Mesendoderm (in vitro differentiated cells): ENCODE results near the gene CNIH3.

Source experiments
- DNase-seq: peaks from one replicate; pipeline ENCODE4 v3.0.0; 2013
- H2AK5ac ChIP-seq: 2 replicates; pipeline ENCODE4 v1.6.1; 2013; ENCODE audit warnings: low read length, inconsistent platforms
- H2BK120ac ChIP-seq: 2 replicates; pipeline ENCODE4 v1.6.1; 2013; ENCODE audit warnings: low read depth, mild to moderate bottlenecking, low read length, moderate library complexity, mixed read lengths
- H2BK15ac ChIP-seq: replicated peaks from 2 replicates; pipeline ENCODE4 v1.6.1; 2013; ENCODE audit warnings: low read depth, mild to moderate bottlenecking, moderate library complexity
- H2BK5ac ChIP-seq: 2 replicates; pipeline ENCODE4 v1.6.1; 2013; ENCODE audit warnings: low read length, inconsistent platforms
- H3K18ac ChIP-seq: 2 replicates; pipeline ENCODE4 v1.6.1; 2013; ENCODE audit warnings: mild to moderate bottlenecking, low read length, mixed read lengths
- H3K23ac ChIP-seq: one replicate; pipeline ENCODE4 v1.6.1; 2013; ENCODE audit warnings: low read length
- H3K27ac ChIP-seq: 2 replicates; pipeline ENCODE4 v1.5.1; 2013; ENCODE audit warnings: low read depth, mild to moderate bottlenecking, inconsistent platforms, low read length, moderate library complexity
- H3K27me3 ChIP-seq: 2 replicates; pipeline ENCODE4 v1.6.1; 2013; ENCODE audit warnings: low read length, control low read depth, mild to moderate bottlenecking, inconsistent platforms; ENCODE audit not compliant: insufficient read depth, poor library complexity
- H3K36me3 ChIP-seq: 2 replicates; pipeline ENCODE4 v1.6.1; 2013; ENCODE audit warnings: low read length, inconsistent platforms; ENCODE audit not compliant: control insufficient read depth, insufficient read depth
- H3K4ac ChIP-seq: one replicate; pipeline ENCODE4 v1.6.1; 2013; ENCODE audit warnings: low read depth, mild to moderate bottlenecking, low read length, moderate library complexity
- H3K4me1 ChIP-seq: 2 replicates; pipeline ENCODE4 v1.6.1; 2013; ENCODE audit warnings: low read depth, low read length, inconsistent platforms; ENCODE audit not compliant: control insufficient read depth
- H3K4me2 ChIP-seq: 2 replicates; pipeline ENCODE4 v1.6.1; 2013; ENCODE audit warnings: low read length
- H3K4me3 ChIP-seq: 2 replicates; pipeline ENCODE4 v1.5.1; 2013; ENCODE audit warnings: mild to moderate bottlenecking, low read length
- H3K56ac ChIP-seq: one replicate; pipeline ENCODE4 v1.6.1; 2013; ENCODE audit warnings: low read length
- H3K79me1 ChIP-seq: 2 replicates; pipeline ENCODE4 v1.6.1; 2013; ENCODE audit warnings: low read length, inconsistent platforms
- H3K79me2 ChIP-seq: 2 replicates; pipeline ENCODE4 v1.6.1; 2013; ENCODE audit warnings: mild to moderate bottlenecking, low read length; ENCODE audit not compliant: control insufficient read depth, insufficient read depth
- H3K9ac ChIP-seq: 2 replicates; pipeline ENCODE4 v1.6.1; 2013; ENCODE audit warnings: low read length, inconsistent platforms
- H4K5ac ChIP-seq: one replicate; pipeline ENCODE4 v1.6.1; 2013; ENCODE audit warnings: low read length
- H4K8ac ChIP-seq: one replicate; pipeline ENCODE4 v1.6.1; 2013; ENCODE audit warnings: low read depth, mild to moderate bottlenecking, control low read depth, low read length, moderate library complexity
- WGBS: extraction: QIAGEN DNeasy Blood & Tissue Kit; methylation state at CpG from one replicate; pipeline ENCODE4 v1.1.7; 2013; ENCODE audit warnings: low lambda C conversion rate, missing lambda C conversion rate; ENCODE audit not compliant: insufficient coverage; ENCODE audit errors: extremely low coverage; 5-methylcytosine and 5-hydroxymethylcytosine counted together

CNIH3 gene

GRCh38 chr1:224580006-224580405 lies 36.1 kb upstream of the CNIH3 start:
- no peak for DNase-seq
- H3K4me1 ChIP-seq, result peaks cover 2% of the 10 kb centered on the region
- H3K79me1 ChIP-seq, result no peaks in the 10 kb centered on the region
- no peaks in the 10 kb centered on the region for H3K27me3 ChIP-seq
- H3K9ac ChIP-seq, result no peak overlapping the region
- no peak overlapping the region for H3K56ac ChIP-seq
- no CpG with 5 or more reads among the region's 3 CpGs for WGBS
- no peaks in the 10 kb centered on the region for H3K79me2 ChIP-seq
- H2BK120ac ChIP-seq, result no peak overlapping the region
- H3K23ac ChIP-seq, result no peak overlapping the region
- no peak overlapping the region for H2BK5ac ChIP-seq
- no peaks in the 10 kb centered on the region for H3K36me3 ChIP-seq
- H4K5ac ChIP-seq, result no peak overlapping the region
- H2BK15ac ChIP-seq, result no peak overlapping the region
- no peak overlapping the region for H3K4me3 ChIP-seq
- H3K4ac ChIP-seq, result no peak overlapping the region
- no peak overlapping the region for H4K8ac ChIP-seq
- no peak overlapping the region for H2AK5ac ChIP-seq
- H3K4me2 ChIP-seq, result no peak overlapping the region
- H3K18ac ChIP-seq, result peak overlapping the region; percentile 18
- no peak overlapping the region for H3K27ac ChIP-seq

DNA sequence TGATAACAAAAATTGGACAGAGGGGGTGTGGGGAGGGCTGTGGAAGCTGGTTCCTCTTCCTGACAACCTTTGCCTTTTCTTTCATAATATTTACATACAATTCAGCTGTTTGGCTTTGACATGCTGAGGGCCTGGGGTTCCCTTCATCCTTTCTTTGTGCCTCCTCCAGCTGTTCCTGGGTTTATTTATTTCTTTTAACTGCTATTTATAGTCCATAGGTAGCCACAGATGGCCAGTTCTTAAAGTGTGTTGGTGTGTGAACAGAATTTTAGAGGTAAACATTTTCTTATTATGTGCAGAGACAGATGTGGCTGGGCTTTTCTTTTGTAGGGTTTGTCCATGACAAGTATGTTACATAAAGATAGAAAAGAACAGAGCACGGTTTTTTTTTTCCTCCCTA lies 34.1 kb upstream of the CNIH3 start:
- no peak overlapping the region for H3K56ac ChIP-seq
- H3K36me3 ChIP-seq, result no peaks in the 10 kb centered on the region
- H3K23ac ChIP-seq, result no peak overlapping the region
- H3K18ac ChIP-seq, result no peak overlapping the region
- H2BK15ac ChIP-seq, result peak overlapping the region; percentile 10
- H3K79me1 ChIP-seq, result no peaks in the 10 kb centered on the region
- no peak overlapping the region for H4K8ac ChIP-seq
- DNase-seq, result no peak
- H2AK5ac ChIP-seq, result no peak overlapping the region
- no peak overlapping the region for H2BK5ac ChIP-seq
- H3K4me3 ChIP-seq, result no peak overlapping the region
- H3K9ac ChIP-seq, result no peak overlapping the region
- no peaks in the 10 kb centered on the region for H3K27me3 ChIP-seq
- H3K4me2 ChIP-seq, result no peak overlapping the region
- H3K79me2 ChIP-seq, result no peaks in the 10 kb centered on the region
- H3K27ac ChIP-seq, result no peak overlapping the region
- WGBS, result no CpG with 5 or more reads among the region's 1 CpG
- no peak overlapping the region for H3K4ac ChIP-seq
- H2BK120ac ChIP-seq, result no peak overlapping the region
- H4K5ac ChIP-seq, result no peak overlapping the region
- H3K4me1 ChIP-seq, result peaks cover 2% of the 10 kb centered on the region

- Histone ChIP-seq H3K9ac (no peak overlapping the region), H3K18ac (no peak overlapping the region), H4K5ac (no peak overlapping the region), H4K8ac (no peak overlapping the region), H3K4me3 (no peak overlapping the region), H3K36me3 (no peaks in the 10 kb centered on the region), H2BK120ac (no peak overlapping the region), H3K4me2 (no peak overlapping the region), H3K79me2 (no peaks in the 10 kb centered on the region), H3K56ac (no peak overlapping the region), H3K23ac (no peak overlapping the region), H3K27ac (no peak overlapping the region), H3K27me3 (no peaks in the 10 kb centered on the region), H2BK5ac (no peak overlapping the region), H2BK15ac (no peak overlapping the region), H3K4ac (no peak overlapping the region), H3K4me1 (peaks cover 2% of the 10 kb centered on the region), H3K79me1 (no peaks in the 10 kb centered on the region), H2AK5ac (no peak overlapping the region)
- no CpG with 5 or more reads among the region's 3 CpGs for WGBS
- DNase-seq, result no peak
These were observed 32.3 kb upstream of the CNIH3 start for GRCh38 chr1:224583774-224584173.

DNA sequence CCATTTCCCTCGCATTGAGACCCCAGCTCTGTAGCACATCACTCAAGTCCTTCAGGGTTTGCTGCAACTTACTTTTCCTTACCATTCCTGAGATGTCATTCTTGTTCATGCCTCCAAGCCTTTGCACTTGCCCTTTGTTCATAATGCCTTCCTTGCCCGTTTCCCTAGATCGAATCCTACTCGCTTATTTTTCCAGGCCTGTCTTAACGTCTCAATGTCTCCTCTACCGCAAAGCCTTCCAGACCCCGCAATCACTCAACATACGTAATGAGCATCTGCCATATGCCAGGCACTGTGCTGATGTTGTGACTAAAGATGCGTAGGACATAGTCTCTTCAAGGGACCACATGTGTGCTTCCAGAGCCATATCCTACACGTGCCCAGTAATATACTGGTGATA lies 31.1 kb upstream of the CNIH3 start:
- Histone ChIP-seq H4K5ac (no peak overlapping the region), H3K56ac (no peak overlapping the region), H3K36me3 (no peaks in the 10 kb centered on the region), H3K79me2 (no peaks in the 10 kb centered on the region), H3K79me1 (no peaks in the 10 kb centered on the region), H2BK120ac (no peak overlapping the region), H3K27ac (no peak overlapping the region), H3K4me2 (no peak overlapping the region), H2BK15ac (no peak overlapping the region), H3K4me1 (peaks cover 2% of the 10 kb centered on the region), H4K8ac (no peak overlapping the region), H3K18ac (no peak overlapping the region), H3K27me3 (no peaks in the 10 kb centered on the region), H3K9ac (no peak overlapping the region), H2AK5ac (no peak overlapping the region), H3K4ac (no peak overlapping the region), H3K23ac (no peak overlapping the region), H2BK5ac (no peak overlapping the region), H3K4me3 (no peak overlapping the region)
- DNase-seq, result no peak
- no CpG with 5 or more reads among the region's 10 CpGs for WGBS

DNA sequence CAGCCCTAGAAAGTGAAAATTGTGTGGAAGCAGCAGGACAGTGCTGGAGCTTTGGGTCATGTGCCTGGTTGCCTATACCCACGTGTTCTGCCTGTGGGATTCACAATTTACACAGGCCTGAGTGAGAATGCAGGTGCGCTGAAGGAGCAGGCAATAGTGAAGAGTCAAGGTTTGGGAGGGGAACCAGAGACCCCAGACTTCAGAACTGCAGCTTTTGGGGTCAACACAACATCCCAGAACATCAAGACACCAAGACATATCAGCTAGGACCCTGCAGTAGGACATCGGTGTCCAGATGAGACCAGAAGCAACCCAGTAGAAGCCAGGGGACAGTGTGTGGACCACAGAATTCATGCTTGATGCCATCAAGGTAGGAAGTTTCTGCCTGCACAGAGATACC lies 29.1 kb upstream of the CNIH3 start:
- no peak overlapping the region for H2AK5ac ChIP-seq
- H3K4ac ChIP-seq, result no peak overlapping the region
- no peak overlapping the region for H3K4me2 ChIP-seq
- H3K56ac ChIP-seq, result no peak overlapping the region
- no peak overlapping the region for H3K23ac ChIP-seq
- H2BK5ac ChIP-seq, result no peak overlapping the region
- DNase-seq, result no peak
- H3K18ac ChIP-seq, result no peak overlapping the region
- no peak overlapping the region for H2BK120ac ChIP-seq
- H3K27me3 ChIP-seq, result no peaks in the 10 kb centered on the region
- H3K79me2 ChIP-seq, result no peaks in the 10 kb centered on the region
- H3K9ac ChIP-seq, result no peak overlapping the region
- no peak overlapping the region for H4K5ac ChIP-seq
- no peaks in the 10 kb centered on the region for H3K79me1 ChIP-seq
- H4K8ac ChIP-seq, result no peak overlapping the region
- H3K4me1 ChIP-seq, result no peaks in the 10 kb centered on the region
- H2BK15ac ChIP-seq, result no peak overlapping the region
- H3K27ac ChIP-seq, result no peak overlapping the region
- H3K36me3 ChIP-seq, result no peaks in the 10 kb centered on the region
- no peak overlapping the region for H3K4me3 ChIP-seq
- no CpG with 5 or more reads among the region's 3 CpGs for WGBS

DNA sequence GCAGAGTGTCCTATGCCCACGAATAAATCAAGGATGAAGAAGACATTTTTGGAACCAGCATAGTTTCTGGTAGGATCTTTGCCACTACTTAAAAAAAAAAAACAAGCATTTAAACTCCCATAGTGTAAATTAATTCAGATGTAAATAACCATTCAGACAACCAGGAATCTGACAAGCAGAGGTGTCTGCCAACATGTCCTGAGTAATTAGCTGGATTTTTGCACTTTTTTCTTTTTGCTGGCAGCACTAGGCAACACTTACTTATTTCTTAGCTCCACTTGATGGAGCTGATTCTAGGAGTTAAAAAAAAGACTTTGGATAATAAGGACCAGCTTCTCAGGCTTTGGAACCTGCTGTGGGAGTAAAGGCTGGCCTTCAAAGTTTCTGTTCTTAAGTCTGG lies 27.6 kb upstream of the CNIH3 start:
- Histone ChIP-seq H3K27ac (no peak overlapping the region), H2BK5ac (no peak overlapping the region), H3K23ac (no peak overlapping the region), H3K4me1 (no peaks in the 10 kb centered on the region), H3K27me3 (no peaks in the 10 kb centered on the region), H3K56ac (no peak overlapping the region), H2AK5ac (no peak overlapping the region), H3K4me2 (no peak overlapping the region), H3K18ac (no peak overlapping the region), H3K79me1 (no peaks in the 10 kb centered on the region), H3K79me2 (no peaks in the 10 kb centered on the region), H4K5ac (no peak overlapping the region), H3K9ac (no peak overlapping the region), H3K4me3 (no peak overlapping the region), H2BK15ac (no peak overlapping the region), H2BK120ac (no peak overlapping the region), H4K8ac (no peak overlapping the region), H3K36me3 (no peaks in the 10 kb centered on the region), H3K4ac (no peak overlapping the region)
- no CpG with 5 or more reads among the region's 1 CpG for WGBS
- no peak for DNase-seq
